ENCODE measurements around the gene RSAD2. TPM values are rescaled to one million over a fixed set of nuclear protein-coding genes. Genes with fewer than 3 reads are reported as not detected.

The RSAD2 gene
- total and polyA plus RNA-seq, 2 donors (not counting 3 experiments of a cell fraction or from before 2014, with no cell fraction given) = 0.03 to 0.18 TPM

DNA sequence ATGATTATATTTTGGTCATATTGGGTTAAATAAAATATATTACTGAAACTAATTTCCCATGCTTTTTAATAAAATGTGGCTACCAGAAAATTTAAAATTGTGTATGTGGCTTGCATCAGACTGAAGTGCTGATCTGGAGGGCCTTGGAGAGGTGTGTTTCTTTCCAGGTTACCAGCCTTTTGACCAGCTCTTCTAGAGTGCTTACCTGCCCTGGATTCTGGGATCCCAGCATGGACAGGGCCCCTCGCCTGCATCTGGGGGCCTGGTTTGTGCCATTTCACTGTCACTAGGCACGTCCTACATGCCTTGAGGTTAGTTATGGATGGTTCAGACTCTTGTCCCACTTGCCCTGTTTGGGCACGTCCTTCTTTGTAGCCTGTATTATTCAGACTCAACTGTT lies 50.2 kb downstream of the RSAD2 start:
- CTCF ChIA-PET = interaction anchor here (1.4 to 1.5 kb wide), 2 partner anchors 30 to 117 kb away, joined by 3 to 4 read pairs; no protein-coding TSS in a partner anchor
- dilution Hi-C loops (cut with MboI; ENCODE audit: extremely low pct_ligation_motif_present, low sequenced_read_pairs) = no loop called here

DNA sequence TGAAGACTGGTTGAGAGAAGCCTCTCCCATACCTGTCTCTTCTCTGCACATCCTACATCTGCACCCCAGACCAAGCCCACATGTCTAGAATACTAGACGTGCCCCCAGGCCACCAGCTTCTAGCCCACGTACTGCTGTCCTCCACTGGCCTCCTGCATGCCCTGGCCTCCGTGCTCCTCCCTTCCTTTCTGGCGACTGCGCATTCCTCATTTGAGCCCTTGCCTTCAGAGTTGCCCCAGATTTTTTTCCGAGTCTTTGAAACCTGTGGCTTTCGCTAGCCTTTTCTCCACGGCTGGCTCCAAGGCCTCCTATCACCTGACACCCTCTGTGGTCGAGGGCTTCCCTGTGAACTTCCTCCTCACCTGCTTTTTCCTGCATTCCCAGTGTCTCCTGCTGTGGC lies 50.9 kb downstream of the RSAD2 start:
- Histone ChIP-seq H3K79me2 (ENCODE audit: control insufficient read depth, insufficient read depth, low read length) (no peaks in the 10 kb centered on the region), H3K27me3 (ENCODE audit: control insufficient read depth in 2 of 2, insufficient read depth in 2 of 2, low read length in 2 of 2) (no peaks in the 10 kb centered on the region), H4K20me1 (replicated peaks; ENCODE audit: control insufficient read depth, extremely low read depth, insufficient read depth, low read length) (no peaks in the 10 kb centered on the region), H3K9me1 (replicated peaks; ENCODE audit: control insufficient read depth, extremely low read depth, insufficient read depth, low read length) (no peaks in the 10 kb centered on the region), H3K4me3 (replicated peaks in 1 of 3; ENCODE audit: insufficient read depth in 1 of 3, low read depth in 1 of 3, low read length in 3 of 3) (no peak overlapping the region), H3K9ac (replicated peaks; ENCODE audit: extremely low read depth, insufficient read depth, low read length) (no peak overlapping the region), H2AFZ (ENCODE audit: low read depth, low read length) (no peak overlapping the region), H3K9me3 (replicated peaks; ENCODE audit: control insufficient read depth, insufficient read depth, low read length) (no peaks in the 10 kb centered on the region), H3K27ac (ENCODE audit: insufficient read depth, low read depth, low read length) (no peak overlapping the region), H3K4me2 (ENCODE audit: insufficient read depth, low read length) (no peak overlapping the region), H3K36me3 (ENCODE audit: control insufficient read depth in 2 of 2, extremely low read depth in 1 of 2, insufficient read depth in 2 of 2, low read length in 2 of 2) (no peaks in the 10 kb centered on the region), H3K4me1 (ENCODE audit: control insufficient read depth, extremely low read depth, insufficient read depth, low read length) (no peaks in the 10 kb centered on the region)
- CTCF ChIA-PET = interaction anchor here (1.3 to 1.7 kb wide), 3 partner anchors 12 to 31 kb away, joined by 4 to 8 read pairs (median 5); no protein-coding TSS in a partner anchor
- BruUV-seq (replicated peaks) = no TSS peak
- TF ChIP-seq FOS (IDR thresholded peaks at IDR 0.05; ENCODE audit: borderline replicate concordance, insufficient read depth, low read length) (no peak), JUN (IDR thresholded peaks at IDR 0.05; ENCODE audit: borderline replicate concordance, insufficient read depth, insufficient read length, low read depth) (no peak), POLR2A (IDR thresholded peaks at IDR 0.05; ENCODE audit: low read depth, low read length) (no peak), MAX (IDR thresholded peaks at IDR 0.05; ENCODE audit: insufficient read depth, insufficient read length) (no peak), POLR2AphosphoS5 (IDR thresholded peaks at IDR 0.05; ENCODE audit: insufficient read depth, low read depth, low read length) (no peak), GATA2 (IDR thresholded peaks at IDR 0.05; ENCODE audit: insufficient read depth, insufficient read length, low read depth, low read length) (no peak), EZH2 (IDR thresholded peaks at IDR 0.05; ENCODE audit: borderline replicate concordance, low read depth, low read length, severe bottlenecking) (no peak), MYC (IDR thresholded peaks at IDR 0.05; ENCODE audit: low read depth, low read length) (no peak)
- TF ChIP-seq, protein P1, sequence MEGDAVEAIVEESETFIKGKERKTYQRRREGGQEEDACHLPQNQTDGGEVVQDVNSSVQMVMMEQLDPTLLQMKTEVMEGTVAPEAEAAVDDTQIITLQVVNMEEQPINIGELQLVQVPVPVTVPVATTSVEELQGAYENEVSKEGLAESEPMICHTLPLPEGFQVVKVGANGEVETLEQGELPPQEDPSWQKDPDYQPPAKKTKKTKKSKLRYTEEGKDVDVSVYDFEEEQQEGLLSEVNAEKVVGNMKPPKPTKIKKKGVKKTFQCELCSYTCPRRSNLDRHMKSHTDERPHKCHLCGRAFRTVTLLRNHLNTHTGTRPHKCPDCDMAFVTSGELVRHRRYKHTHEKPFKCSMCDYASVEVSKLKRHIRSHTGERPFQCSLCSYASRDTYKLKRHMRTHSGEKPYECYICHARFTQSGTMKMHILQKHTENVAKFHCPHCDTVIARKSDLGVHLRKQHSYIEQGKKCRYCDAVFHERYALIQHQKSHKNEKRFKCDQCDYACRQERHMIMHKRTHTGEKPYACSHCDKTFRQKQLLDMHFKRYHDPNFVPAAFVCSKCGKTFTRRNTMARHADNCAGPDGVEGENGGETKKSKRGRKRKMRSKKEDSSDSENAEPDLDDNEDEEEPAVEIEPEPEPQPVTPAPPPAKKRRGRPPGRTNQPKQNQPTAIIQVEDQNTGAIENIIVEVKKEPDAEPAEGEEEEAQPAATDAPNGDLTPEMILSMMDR (IDR thresholded peaks at IDR 0.05; ENCODE audit: extremely low read depth in 1 of 2, insufficient read depth in 1 of 2, low read depth in 1 of 2, low read length in 2 of 2) = no peak
- POLR2A ChIA-PET = no interaction called here
- intact Hi-C loops (cut with micrococcal nuclease) (loop anchor here (2.0 kb wide), 1 partner anchor 18 kb away; no protein-coding TSS in a partner anchor), dilution Hi-C loops (cut with MboI; ENCODE audit: extremely low pct_ligation_motif_present, low sequenced_read_pairs) (no loop called here)
- FAIRE-seq (no peak), DNase-seq (ENCODE audit: low read depth, low spot score) (no peak)

More for the DNA sequence above, 50.2 kb downstream of the RSAD2 start:
- BruUV-seq (replicated peaks) = no TSS peak
- Histone ChIP-seq H3K27ac (ENCODE audit: insufficient read depth, low read depth, low read length) (no peak overlapping the region), H4K20me1 (replicated peaks; ENCODE audit: control insufficient read depth, extremely low read depth, insufficient read depth, low read length) (no peaks in the 10 kb centered on the region), H3K36me3 (ENCODE audit: control insufficient read depth in 2 of 2, extremely low read depth in 1 of 2, insufficient read depth in 2 of 2, low read length in 2 of 2) (no peaks in the 10 kb centered on the region), H3K4me3 (replicated peaks in 1 of 3; ENCODE audit: insufficient read depth in 1 of 3, low read depth in 1 of 3, low read length in 3 of 3) (no peak overlapping the region), H3K9me1 (replicated peaks; ENCODE audit: control insufficient read depth, extremely low read depth, insufficient read depth, low read length) (no peaks in the 10 kb centered on the region), H3K9ac (replicated peaks; ENCODE audit: extremely low read depth, insufficient read depth, low read length) (no peak overlapping the region), H2AFZ (ENCODE audit: low read depth, low read length) (no peak overlapping the region), H3K27me3 (ENCODE audit: control insufficient read depth in 2 of 2, insufficient read depth in 2 of 2, low read length in 2 of 2) (no peaks in the 10 kb centered on the region), H3K4me2 (ENCODE audit: insufficient read depth, low read length) (no peak overlapping the region), H3K9me3 (replicated peaks; ENCODE audit: control insufficient read depth, insufficient read depth, low read length) (no peaks in the 10 kb centered on the region), H3K79me2 (ENCODE audit: control insufficient read depth, insufficient read depth, low read length) (no peaks in the 10 kb centered on the region), H3K4me1 (ENCODE audit: control insufficient read depth, extremely low read depth, insufficient read depth, low read length) (no peaks in the 10 kb centered on the region)
- FAIRE-seq (no peak), DNase-seq (ENCODE audit: low read depth, low spot score) (no peak)
- POLR2A ChIA-PET = no interaction called here
- intact Hi-C loops (cut with micrococcal nuclease) = loop anchor here (2.0 kb wide), 1 partner anchor 19 kb away; no protein-coding TSS in a partner anchor
- TF ChIP-seq EZH2 (IDR thresholded peaks at IDR 0.05; ENCODE audit: borderline replicate concordance, low read depth, low read length, severe bottlenecking) (no peak), POLR2AphosphoS5 (IDR thresholded peaks at IDR 0.05; ENCODE audit: insufficient read depth, low read depth, low read length) (no peak), FOS (IDR thresholded peaks at IDR 0.05; ENCODE audit: borderline replicate concordance, insufficient read depth, low read length) (no peak)
- TF ChIP-seq, protein P1 (IDR thresholded peaks at IDR 0.05; ENCODE audit: extremely low read depth in 1 of 2, insufficient read depth in 1 of 2, low read depth in 1 of 2, low read length in 2 of 2) = no peak
